ENCODE measurements around the gene EFNB2.

The EFNB2 gene

DNA sequence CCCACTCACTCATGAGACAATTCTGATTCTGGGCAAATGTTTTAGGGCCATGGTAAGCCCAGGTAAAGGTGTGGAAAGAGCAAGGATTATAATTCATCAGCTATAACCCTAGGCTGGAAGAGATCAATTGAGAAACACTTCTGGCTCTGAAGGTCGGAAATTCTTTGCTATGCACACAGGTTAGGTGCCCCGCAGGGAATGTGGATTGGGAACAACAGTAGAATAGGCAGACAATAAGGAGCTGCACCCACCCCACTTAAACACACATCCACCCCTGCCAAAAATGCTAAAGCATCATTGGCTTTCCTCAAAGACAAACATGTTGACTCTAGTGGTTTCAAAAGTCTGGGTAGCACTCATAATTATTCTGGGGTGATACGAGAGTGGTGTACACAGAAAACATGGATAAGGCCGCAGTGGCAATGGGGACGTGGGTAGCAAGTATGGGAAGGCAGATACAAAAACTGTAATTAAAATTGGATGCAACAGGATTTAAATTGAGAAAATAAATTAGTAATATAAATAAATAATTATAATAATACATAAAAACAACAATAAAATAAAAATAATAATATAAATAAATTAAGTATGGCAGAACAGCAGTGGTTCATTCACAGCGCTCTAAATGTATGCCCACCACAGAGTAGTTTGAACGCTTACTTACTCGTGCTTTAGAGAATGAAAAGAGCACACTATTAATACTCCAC is 8.6 kb downstream of the EFNB2 start:
- DNase-seq (ENCODE audit: low read depth): no peak
- no peak overlapping the region for H3K4me3 ChIP-seq (ENCODE audit: control insufficient read depth, low read depth, low read length)
- TF ChIP-seq, protein P1, sequence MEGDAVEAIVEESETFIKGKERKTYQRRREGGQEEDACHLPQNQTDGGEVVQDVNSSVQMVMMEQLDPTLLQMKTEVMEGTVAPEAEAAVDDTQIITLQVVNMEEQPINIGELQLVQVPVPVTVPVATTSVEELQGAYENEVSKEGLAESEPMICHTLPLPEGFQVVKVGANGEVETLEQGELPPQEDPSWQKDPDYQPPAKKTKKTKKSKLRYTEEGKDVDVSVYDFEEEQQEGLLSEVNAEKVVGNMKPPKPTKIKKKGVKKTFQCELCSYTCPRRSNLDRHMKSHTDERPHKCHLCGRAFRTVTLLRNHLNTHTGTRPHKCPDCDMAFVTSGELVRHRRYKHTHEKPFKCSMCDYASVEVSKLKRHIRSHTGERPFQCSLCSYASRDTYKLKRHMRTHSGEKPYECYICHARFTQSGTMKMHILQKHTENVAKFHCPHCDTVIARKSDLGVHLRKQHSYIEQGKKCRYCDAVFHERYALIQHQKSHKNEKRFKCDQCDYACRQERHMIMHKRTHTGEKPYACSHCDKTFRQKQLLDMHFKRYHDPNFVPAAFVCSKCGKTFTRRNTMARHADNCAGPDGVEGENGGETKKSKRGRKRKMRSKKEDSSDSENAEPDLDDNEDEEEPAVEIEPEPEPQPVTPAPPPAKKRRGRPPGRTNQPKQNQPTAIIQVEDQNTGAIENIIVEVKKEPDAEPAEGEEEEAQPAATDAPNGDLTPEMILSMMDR (IDR thresholded peaks at IDR 0.05; ENCODE audit: control insufficient read depth, insufficient read depth, low read depth, low read length, missing control alignments): no peak

- TF ChIP-seq, protein P1 (IDR thresholded peaks at IDR 0.05; ENCODE audit: control insufficient read depth, insufficient read depth, low read depth, low read length, missing control alignments): no peak
- no peak for DNase-seq (ENCODE audit: low read depth)
- H3K4me3 ChIP-seq (ENCODE audit: control insufficient read depth, low read depth, low read length): no peak overlapping the region
Measured at GRCh38 chr13:106525865-106526264, 9.6 kb downstream of the EFNB2 start.

DNA sequence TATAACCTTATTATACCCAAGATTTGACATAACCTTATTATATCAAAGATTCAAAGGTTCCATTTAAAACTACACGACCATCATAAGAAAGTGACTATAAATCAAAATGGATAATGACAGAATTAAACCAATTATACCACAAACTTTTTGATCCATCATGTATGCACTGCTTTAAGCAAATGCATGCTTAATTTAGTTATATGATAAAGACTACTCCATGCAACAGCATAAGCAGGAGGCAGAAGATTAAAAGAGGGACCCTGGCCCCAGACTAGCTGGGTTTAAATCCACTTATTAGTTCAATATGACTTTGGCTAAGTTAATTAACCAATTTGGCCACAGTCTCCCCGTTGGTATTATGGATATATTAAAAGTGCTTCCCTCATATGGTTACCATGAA is 11.4 kb downstream of the EFNB2 start:
- TF ChIP-seq, protein P1 (IDR thresholded peaks at IDR 0.05; ENCODE audit: control insufficient read depth, insufficient read depth, low read depth, low read length, missing control alignments): no peak
- DNase-seq (ENCODE audit: low read depth): no peak
- H3K4me3 ChIP-seq (ENCODE audit: control insufficient read depth, low read depth, low read length): no peak overlapping the region

GRCh38 chr13:106523576-106523975 is 11.9 kb downstream of the EFNB2 start:
- TF ChIP-seq, protein P1 (IDR thresholded peaks at IDR 0.05; ENCODE audit: control insufficient read depth, insufficient read depth, low read depth, low read length, missing control alignments): no peak
- H3K4me3 ChIP-seq (ENCODE audit: control insufficient read depth, low read depth, low read length): no peak overlapping the region
- DNase-seq (ENCODE audit: low read depth): no peak

- H3K4me3 ChIP-seq (ENCODE audit: control insufficient read depth, low read depth, low read length): no peak overlapping the region
- TF ChIP-seq, protein P1 (IDR thresholded peaks at IDR 0.05; ENCODE audit: control insufficient read depth, insufficient read depth, low read depth, low read length, missing control alignments): no peak
- no peak for DNase-seq (ENCODE audit: low read depth)
Measured at GRCh38 chr13:106522898-106523525, 12.4 kb downstream of the EFNB2 start.

- no peak overlapping the region for H3K4me3 ChIP-seq (ENCODE audit: control insufficient read depth, low read depth, low read length)
- TF ChIP-seq, protein P1 (IDR thresholded peaks at IDR 0.05; ENCODE audit: control insufficient read depth, insufficient read depth, low read depth, low read length, missing control alignments): no peak
- no peak for DNase-seq (ENCODE audit: low read depth)
Measured at GRCh38 chr13:106522112-106522705, 13.3 kb downstream of the EFNB2 start.
